Osteocyte (in vitro differentiated cells): ENCODE data around the gene S1PR4. TPM values are rescaled to one million over a fixed set of nuclear protein-coding genes. Genes with fewer than 3 reads are reported as not detected.
"Not testable (repeated sequence)": the region's sequence is repeated elsewhere in the genome, so short reads cannot be mapped to it uniquely, and the experiment has no call there.

Experiments used
- DNase-seq: peaks from one replicate; pipeline ENCODE4 v3.0.0; 2021; ENCODE audit warnings: mixed read lengths; ENCODE audit not compliant: unreplicated experiment; ENCODE audit errors: extremely low spot score
- H3K27ac Mint-ChIP-seq: one replicate; pipeline ENCODE4 v1.8.0; 2021; ENCODE audit warnings: mild to moderate bottlenecking, mixed read lengths; ENCODE audit not compliant: unreplicated experiment
- H3K27me3 Mint-ChIP-seq: one replicate; pipeline ENCODE4 v1.8.0; 2021; ENCODE audit warnings: mixed read lengths; ENCODE audit not compliant: unreplicated experiment
- H3K36me3 Mint-ChIP-seq: one replicate; pipeline ENCODE4 v1.8.0; 2021; ENCODE audit warnings: mixed read lengths; ENCODE audit not compliant: unreplicated experiment
- H3K4me1 Mint-ChIP-seq: one replicate; pipeline ENCODE4 v1.8.0; 2021; ENCODE audit warnings: mixed read lengths; ENCODE audit not compliant: unreplicated experiment
- H3K4me3 Mint-ChIP-seq: one replicate; pipeline ENCODE4 v1.8.0; 2021; ENCODE audit warnings: mild to moderate bottlenecking, moderate library complexity, mixed read lengths; ENCODE audit not compliant: unreplicated experiment
- H3K9me3 Mint-ChIP-seq: one replicate; pipeline ENCODE4 v1.8.0; 2021; ENCODE audit warnings: mixed read lengths; ENCODE audit not compliant: unreplicated experiment
- CTCF ChIP-seq: fragments of 200-600 bp; sonication (generic); IDR thresholded peaks from 2 replicates; pipeline ENCODE4 v1.5.0; 2021; ENCODE audit warnings: antibody characterized with exemption, mild to moderate bottlenecking, moderate library complexity
- total RNA-seq: library from RNA; stranded (reverse); gene quantifications from 2 replicates; pipeline ENCODE4 v1.2.1, GENCODE V29; 2021

The S1PR4 gene
- total RNA-seq, 1 donor from 2014 or later: not detected

GRCh38 chr19:3201072-3201700 is 22.6 kb downstream of the S1PR4 start:
- no peak for DNase-seq
- no peaks in the 10 kb centered on the region for H3K36me3 Mint-ChIP-seq
- TF ChIP-seq CTCF: no peak
- no peaks in the 10 kb centered on the region for H3K4me1 Mint-ChIP-seq
- no peak overlapping the region for H3K27ac Mint-ChIP-seq
- H3K4me3 Mint-ChIP-seq: no peak overlapping the region
- no peaks in the 10 kb centered on the region for H3K9me3 Mint-ChIP-seq
- H3K27me3 Mint-ChIP-seq: no peaks in the 10 kb centered on the region

- H3K4me1 Mint-ChIP-seq: no peaks in the 10 kb centered on the region
These were observed 23.3 kb downstream of the S1PR4 start for GRCh38 chr19:3201911-3202310.

GRCh38 chr19:3202346-3202745 is 23.8 kb downstream of the S1PR4 start:
- Mint-ChIP-seq H3K4me1 (no peaks in the 10 kb centered on the region), H3K27me3 (no peaks in the 10 kb centered on the region), H3K4me3 (no peak overlapping the region), H3K9me3 (no peaks in the 10 kb centered on the region), H3K27ac (no peak overlapping the region), H3K36me3 (no peaks in the 10 kb centered on the region)
- TF ChIP-seq CTCF: no peak
- DNase-seq: no peak

More at GRCh38 chr19:3201911-3202310, 23.3 kb downstream of the S1PR4 start:
- H3K27me3 Mint-ChIP-seq: no peaks in the 10 kb centered on the region
- H3K36me3 Mint-ChIP-seq: no peaks in the 10 kb centered on the region
- no peak for DNase-seq
- no peaks in the 10 kb centered on the region for H3K9me3 Mint-ChIP-seq
- TF ChIP-seq CTCF: no peak
- H3K4me3 Mint-ChIP-seq: no peak overlapping the region
- no peak overlapping the region for H3K27ac Mint-ChIP-seq

GRCh38 chr19:3202895-3203294 is 24.3 kb downstream of the S1PR4 start:
- not testable (repeated sequence) for H3K27ac Mint-ChIP-seq, H3K27me3 Mint-ChIP-seq, H3K9me3 Mint-ChIP-seq, DNase-seq, H3K4me1 Mint-ChIP-seq, H3K4me3 Mint-ChIP-seq, H3K36me3 Mint-ChIP-seq

GRCh38 chr19:3203805-3204645 is 25.5 kb downstream of the S1PR4 start:
- H3K36me3 Mint-ChIP-seq: peaks cover 2% of the 10 kb centered on the region
- H3K4me3 Mint-ChIP-seq: no peak overlapping the region
- H3K9me3 Mint-ChIP-seq: no peaks in the 10 kb centered on the region
- no peak for TF ChIP-seq CTCF
- H3K27me3 Mint-ChIP-seq: no peaks in the 10 kb centered on the region
- no peaks in the 10 kb centered on the region for H3K4me1 Mint-ChIP-seq
- H3K27ac Mint-ChIP-seq: no peak overlapping the region
- DNase-seq: no peak
